CD14-positive monocyte (primary cell): ENCODE measurements around the gene CEBPG. TPM values are rescaled to one million over a fixed set of nuclear protein-coding genes. Genes with fewer than 3 reads are reported as not detected.

ENCODE experiments used
- DNase-seq, 3 donors: peaks; one replicate each; pipeline ENCODE4 v3.0.0-alpha.2; 2011 to 2022
- H2AFZ ChIP-seq: 2 replicates; pipeline ENCODE4 v1.6.0; 2012; ENCODE audit warnings: mild to moderate bottlenecking, low read depth, low read length, inconsistent platforms; ENCODE audit not compliant: insufficient read depth, poor library complexity, severe bottlenecking
- H3K27ac ChIP-seq, 2 donors: 1 replicate in 1 of 2; 2 replicates in 1 of 2; pipeline ENCODE4 v1.5.1; 2012 to 2013; ENCODE audit warnings: low read length in 2 of 2, control low read depth in 1 of 2, inconsistent platforms in 1 of 2, low read depth in 1 of 2, mild to moderate bottlenecking in 1 of 2
- H3K27me3 ChIP-seq, 2 donors: one replicate each; pipeline versions ENCODE4 v1.6.0 to v1.6.1; 2011 to 2013; ENCODE audit warnings: low read length in 2 of 2; ENCODE audit not compliant: control insufficient read depth in 2 of 2, insufficient read depth in 2 of 2
- H3K36me3 ChIP-seq, 2 donors: replicated peaks in 1 of 2; 1 replicate in 1 of 2; 2 replicates in 1 of 2; pipeline versions ENCODE4 v1.5.1 to v1.6.1; 2012 to 2013; ENCODE audit warnings: low read length in 2 of 2, control low read depth in 1 of 2, inconsistent platforms in 1 of 2, mild to moderate bottlenecking in 1 of 2; ENCODE audit not compliant: insufficient read depth in 2 of 2, control insufficient read depth in 1 of 2
- H3K4me1 ChIP-seq, 2 donors: 1 replicate in 1 of 2; 2 replicates in 1 of 2; pipeline versions ENCODE4 v1.5.1 to v1.6.1; 2012 to 2013; ENCODE audit warnings: low read length in 2 of 2, control low read depth in 1 of 2, inconsistent platforms in 1 of 2, mild to moderate bottlenecking in 1 of 2, moderate library complexity in 1 of 2; ENCODE audit not compliant: insufficient read depth in 2 of 2, control insufficient read depth in 1 of 2
- H3K4me2 ChIP-seq: replicated peaks from 2 replicates; pipeline ENCODE3; 2012; ENCODE audit warnings: low read length, moderate library complexity, mild to moderate bottlenecking; ENCODE audit not compliant: poor library complexity, severe bottlenecking; ENCODE audit errors: extremely low read depth
- H3K4me3 ChIP-seq, 3 experiments: fragments of 200-600 bp in 1 of 3; sonication (generic) in 1 of 3; replicated peaks in 1 of 3; 1 replicate in 2 of 3; 2 replicates in 1 of 3; pipeline ENCODE4 v1.5.1; 2011 to 2013; ENCODE audit warnings: low read length in 3 of 3, mild to moderate bottlenecking in 3 of 3, control low read depth in 2 of 3, low read depth in 2 of 3, inconsistent platforms in 1 of 3, moderate library complexity in 1 of 3
- H3K79me2 ChIP-seq: 2 replicates; pipeline ENCODE4 v1.6.0; 2012; ENCODE audit warnings: mild to moderate bottlenecking, control low read depth, inconsistent platforms, low read length, moderate library complexity; ENCODE audit not compliant: insufficient read depth
- H3K9ac ChIP-seq: 2 replicates; pipeline ENCODE4 v1.6.0; 2017; ENCODE audit warnings: low read length, mild to moderate bottlenecking; ENCODE audit not compliant: insufficient read depth, poor library complexity, severe bottlenecking
- H3K9me3 ChIP-seq, 2 donors: replicated peaks in 1 of 2; 1 replicate in 1 of 2; 2 replicates in 1 of 2; pipeline versions ENCODE4 v1.5.1 to v1.6.1; 2012 to 2013; ENCODE audit warnings: low read length in 2 of 2, control low read depth in 1 of 2; ENCODE audit not compliant: control insufficient read depth in 1 of 2, insufficient read depth in 1 of 2
- H4K20me1 ChIP-seq: 2 replicates; pipeline ENCODE4 v1.6.0; 2012; ENCODE audit warnings: mild to moderate bottlenecking, low read length, control low read depth, moderate library complexity; ENCODE audit not compliant: insufficient read depth
- H3K27ac Mint-ChIP-seq, 7 donors: one replicate each; pipeline ENCODE4 v1.8.0; 2020; ENCODE audit warnings: mild to moderate bottlenecking in 7 of 7, mixed read lengths in 7 of 7, moderate library complexity in 6 of 7, inconsistent platforms in 2 of 7
- H3K27me3 Mint-ChIP-seq, 3 donors: one replicate each; pipeline ENCODE4 v1.8.0; 2021 to 2022; ENCODE audit warnings: low read depth in 3 of 3, mild to moderate bottlenecking in 3 of 3, mixed read lengths in 3 of 3, moderate library complexity in 3 of 3, inconsistent platforms in 1 of 3
- H3K36me3 Mint-ChIP-seq, 2 donors: one replicate each; pipeline ENCODE4 v1.8.0; 2020; ENCODE audit warnings: mixed read lengths in 2 of 2, inconsistent platforms in 1 of 2, mild to moderate bottlenecking in 1 of 2
- H3K4me1 Mint-ChIP-seq: one replicate; pipeline ENCODE4 v1.8.0; 2020; ENCODE audit warnings: mild to moderate bottlenecking, mixed read lengths
- H3K4me3 Mint-ChIP-seq, 2 donors: one replicate each; pipeline ENCODE4 v1.8.0; 2020; ENCODE audit warnings: mild to moderate bottlenecking in 2 of 2, mixed read lengths in 2 of 2, moderate library complexity in 1 of 2
- H3K9me3 Mint-ChIP-seq, 7 donors: one replicate each; pipeline ENCODE4 v1.8.0; 2020 to 2022; ENCODE audit warnings: mixed read lengths in 7 of 7, mild to moderate bottlenecking in 6 of 7, moderate library complexity in 6 of 7, inconsistent platforms in 2 of 7
- WGBS: methylation state at CpG from one replicate; pipeline ENCODE4 v1.1.5; 2013; ENCODE audit warnings: missing lambda C conversion rate; ENCODE audit not compliant: insufficient coverage; 5-methylcytosine and 5-hydroxymethylcytosine counted together
- intact Hi-C, 2 donors: fragments of 100-400 bp; cut with micrococcal nuclease; formaldehyde crosslinking; loops; one replicate each; pipeline versions ENCODE4 v1.15.0 to v1.15.1; 2023
- polyA plus RNA-seq, 3 donors: library from polyadenylated mRNA; depleted of rRNA in 1 of 3; unstranded in 2 of 3; stranded (reverse) in 1 of 3; fragments of 300-500 nt in 2 of 3; fragments of >200 nt in 1 of 3; fragmentation: Illumina TruSeq in 2 of 3; gene quantifications; 1 replicate in 2 of 3; 2 replicates in 1 of 3; pipeline ENCODE4 v1.2.3, GENCODE V29; 2012 to 2021
- TF ChIP-seq, protein P1 (sequence below): fragments of 200-600 bp; IDR thresholded peaks from one replicate; pipeline ENCODE4 v1.8.0; 2022; ENCODE audit warnings: antibody characterized with exemption, mild to moderate bottlenecking

CEBPG gene
- polyA plus RNA-seq, 3 donors, result 16.8 to 18.3 (median 17.8) TPM

DNA sequence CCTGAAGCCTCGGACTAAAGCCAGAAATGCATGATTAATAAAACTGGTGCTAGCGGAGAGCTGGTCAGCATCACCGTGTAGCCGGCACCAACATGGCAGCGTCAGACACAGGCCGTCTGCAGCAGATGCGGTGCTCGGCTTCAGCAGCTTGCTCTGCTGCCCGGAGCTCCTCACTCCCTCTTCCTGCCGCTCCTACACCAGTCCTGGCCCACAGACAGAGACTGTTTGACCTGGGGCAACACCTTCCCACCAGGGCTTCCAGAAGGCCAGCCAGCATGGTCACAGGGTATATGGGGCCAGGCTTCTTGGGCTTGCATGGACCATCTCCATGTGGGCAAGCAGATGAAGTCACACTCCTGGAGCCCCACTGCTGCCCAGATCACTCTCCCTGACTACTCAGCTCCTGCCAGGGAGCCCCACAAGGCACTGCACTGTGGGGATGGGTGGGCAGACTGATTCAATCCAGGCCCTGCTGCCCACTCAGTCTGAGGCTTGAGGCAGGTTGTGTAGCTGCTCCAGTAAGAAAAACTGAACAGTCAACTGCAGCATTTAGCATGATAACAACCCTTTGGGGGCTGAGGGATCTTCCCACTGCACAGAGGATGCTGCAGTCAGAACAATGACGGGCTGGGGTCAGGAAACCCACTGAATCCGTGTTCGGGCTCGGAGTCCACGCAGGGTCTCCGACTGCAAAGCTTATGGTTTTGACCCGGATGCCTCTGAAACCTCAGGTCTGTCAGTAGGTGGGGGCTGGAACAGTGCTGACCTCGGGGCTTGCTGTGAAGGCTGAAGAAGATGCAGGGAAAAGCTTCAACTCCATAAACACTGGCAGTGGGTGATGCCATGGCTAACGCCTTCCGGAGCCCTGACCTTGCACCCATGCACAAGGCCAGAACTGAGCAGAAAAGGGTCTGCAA lies 45.6 kb downstream of the CEBPG start:
- WGBS, result 95% methylated on average over 17 of the region's 20 CpGs
- H3K9me3 ChIP-seq, result no peaks in the 10 kb centered on the region
- no peaks in the 10 kb centered on the region for H3K36me3 Mint-ChIP-seq
- H3K4me1 ChIP-seq, result peaks cover 6% of the 10 kb centered on the region in 2 donors
- no peaks in the 10 kb centered on the region for H3K36me3 ChIP-seq
- no peaks in the 10 kb centered on the region for H3K79me2 ChIP-seq
- peaks cover 0 to 2% (median 0%) of the 10 kb centered on the region in 7 donors for H3K9me3 Mint-ChIP-seq
- peaks cover 6% of the 10 kb centered on the region for H3K4me1 Mint-ChIP-seq
- DNase-seq, result no peak
- no peak overlapping the region for H3K4me3 ChIP-seq
- no peak overlapping the region for H2AFZ ChIP-seq
- intact Hi-C loops, result no loop called here
- H3K27me3 ChIP-seq, result no peaks in the 10 kb centered on the region
- peaks cover 0 to 3% (median 0%) of the 10 kb centered on the region in 3 donors for H3K27me3 Mint-ChIP-seq
- no peak overlapping the region for H3K9ac ChIP-seq
- H3K4me2 ChIP-seq, result no peak overlapping the region
- TF ChIP-seq, protein P1, sequence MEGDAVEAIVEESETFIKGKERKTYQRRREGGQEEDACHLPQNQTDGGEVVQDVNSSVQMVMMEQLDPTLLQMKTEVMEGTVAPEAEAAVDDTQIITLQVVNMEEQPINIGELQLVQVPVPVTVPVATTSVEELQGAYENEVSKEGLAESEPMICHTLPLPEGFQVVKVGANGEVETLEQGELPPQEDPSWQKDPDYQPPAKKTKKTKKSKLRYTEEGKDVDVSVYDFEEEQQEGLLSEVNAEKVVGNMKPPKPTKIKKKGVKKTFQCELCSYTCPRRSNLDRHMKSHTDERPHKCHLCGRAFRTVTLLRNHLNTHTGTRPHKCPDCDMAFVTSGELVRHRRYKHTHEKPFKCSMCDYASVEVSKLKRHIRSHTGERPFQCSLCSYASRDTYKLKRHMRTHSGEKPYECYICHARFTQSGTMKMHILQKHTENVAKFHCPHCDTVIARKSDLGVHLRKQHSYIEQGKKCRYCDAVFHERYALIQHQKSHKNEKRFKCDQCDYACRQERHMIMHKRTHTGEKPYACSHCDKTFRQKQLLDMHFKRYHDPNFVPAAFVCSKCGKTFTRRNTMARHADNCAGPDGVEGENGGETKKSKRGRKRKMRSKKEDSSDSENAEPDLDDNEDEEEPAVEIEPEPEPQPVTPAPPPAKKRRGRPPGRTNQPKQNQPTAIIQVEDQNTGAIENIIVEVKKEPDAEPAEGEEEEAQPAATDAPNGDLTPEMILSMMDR, result no peak
- no peak overlapping the region for H3K27ac Mint-ChIP-seq
- no peak overlapping the region for H3K27ac ChIP-seq
- H3K4me3 Mint-ChIP-seq, result no peak overlapping the region
- no peaks in the 10 kb centered on the region for H4K20me1 ChIP-seq

DNA sequence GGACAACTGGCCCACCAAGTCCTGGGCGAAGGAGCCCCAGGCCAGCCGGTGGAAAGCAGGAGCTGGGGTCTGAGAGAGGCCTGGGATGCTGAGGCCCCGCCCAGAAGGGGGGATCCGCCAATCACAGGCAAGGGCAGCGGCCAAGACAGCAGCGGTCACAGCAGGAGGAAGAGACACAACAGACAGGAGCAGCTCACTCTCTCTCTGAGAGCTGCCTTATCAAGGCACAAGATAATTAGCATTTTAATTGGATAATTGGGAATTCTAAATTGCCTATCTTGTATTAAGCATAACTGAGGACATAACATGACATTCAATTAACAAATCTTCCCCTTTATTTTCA lies 46.2 kb downstream of the CEBPG start:
- Mint-ChIP-seq H3K4me1 (peaks cover 6% of the 10 kb centered on the region), H3K4me3 (no peak overlapping the region), H3K27ac (no peak overlapping the region), H3K36me3 (no peaks in the 10 kb centered on the region), H3K9me3 (peaks cover 0 to 2% (median 0%) of the 10 kb centered on the region in 7 donors), H3K27me3 (peaks cover 0 to 2% (median 0%) of the 10 kb centered on the region in 3 donors)
- TF ChIP-seq, protein P1, result no peak
- no peaks in the 10 kb centered on the region for H3K79me2 ChIP-seq
- H3K27ac ChIP-seq, result no peak overlapping the region
- H3K36me3 ChIP-seq, result no peaks in the 10 kb centered on the region
- no peak overlapping the region for H3K4me3 ChIP-seq
- H3K9me3 ChIP-seq, result no peaks in the 10 kb centered on the region
- H3K4me1 ChIP-seq, result peaks cover 6% of the 10 kb centered on the region in 2 donors
- H3K9ac ChIP-seq, result no peak overlapping the region
- no peaks in the 10 kb centered on the region for H4K20me1 ChIP-seq
- DNase-seq, result no peak
- WGBS, result 79% methylated on average over 5 of the region's 6 CpGs
- no peak overlapping the region for H2AFZ ChIP-seq
- intact Hi-C loops, result no loop called here
- H3K4me2 ChIP-seq, result no peak overlapping the region
- H3K27me3 ChIP-seq, result no peaks in the 10 kb centered on the region
